ENCODE data around the gene CERS2. TPM values are rescaled to one million over a fixed set of nuclear protein-coding genes. Genes with fewer than 3 reads are reported as not detected.

Gene CERS2
- total RNA-seq, 3 donors from 2014 or later, result 121 to 131 (median 128) TPM

Other genes with a start within 250 kb of the CERS2 start
- gene CTSS, start 209.1 kb downstream of the CERS2 start, total RNA-seq, result 100 to 1,000 TPM in 2 of 3 donors, 10 to 100 TPM in 1; 36.1 to 218 (median 153) TPM
- 100 to 1,000 TPM; 111 to 590 (median 204) TPM for gene CTSK, start 166.6 kb downstream of the CERS2 start, total RNA-seq
- 10 to 100 TPM; 62.5 to 76.5 (median 72.1) TPM for gene ARNT, start 98.2 kb downstream of the CERS2 start, total RNA-seq
- not detected for gene CTXND2, start 87.7 kb downstream of the CERS2 start, total RNA-seq
- 10 to 100 TPM; 33.4 to 44.6 (median 41.0) TPM for gene SETDB1, start 48.5 kb downstream of the CERS2 start, total RNA-seq
- gene ANXA9, start 7.5 kb upstream of the CERS2 start, total RNA-seq, result 10 to 100 TPM in 1 of 3 donors, 1 to 10 TPM in 1, not detected in 1; 3.6 to 13.0 TPM
- gene MINDY1, start 32.1 kb upstream of the CERS2 start, total RNA-seq, result 10 to 100 TPM; 26.2 to 33.5 (median 26.5) TPM
- gene PRUNE1, start 33.6 kb upstream of the CERS2 start, total RNA-seq, result 10 to 100 TPM; 21.6 to 34.1 (median 32.8) TPM
- 10 to 100 TPM in 2 of 3 donors, under 1 TPM in 1; 0.16 to 47.1 (median 17.0) TPM for gene BNIPL, start 61.8 kb upstream of the CERS2 start, total RNA-seq
- gene C1orf56, start 72.9 kb upstream of the CERS2 start, total RNA-seq, result 1 to 10 TPM; 4.6 to 8.3 (median 7.6) TPM
- 100 to 1,000 TPM in 1 of 3 donors, 10 to 100 TPM in 2; 49.4 to 130 (median 85.9) TPM for gene CDC42SE1, start 84.8 kb upstream of the CERS2 start, total RNA-seq
- 1 to 10 TPM in 2 of 3 donors, under 1 TPM in 1; 0.16 to 1.9 (median 1.3) TPM for gene MLLT11, start 85.6 kb upstream of the CERS2 start, total RNA-seq
- gene GABPB2, start 95.9 kb upstream of the CERS2 start, total RNA-seq, result 10 to 100 TPM; 19.5 to 32.0 (median 20.6) TPM
- 1 to 10 TPM; 2.9 to 6.4 (median 5.2) TPM for gene SEMA6C, start 171.8 kb upstream of the CERS2 start, total RNA-seq
- 1 to 10 TPM; 5.6 to 6.9 (median 5.7) TPM for gene TNFAIP8L2, start 181.8 kb upstream of the CERS2 start, total RNA-seq
- gene LYSMD1, start 191.1 kb upstream of the CERS2 start, total RNA-seq, result 10 to 100 TPM; 11.7 to 17.0 (median 14.8) TPM
- 10 to 100 TPM; 14.9 to 23.8 (median 23.6) TPM for gene SCNM1, start 191.3 kb upstream of the CERS2 start, total RNA-seq
- gene TMOD4, start 201.1 kb upstream of the CERS2 start, total RNA-seq, result under 1 TPM in 1 of 3 donors, not detected in 2; 0.73 TPM
- 10 to 100 TPM; 34.6 to 49.0 (median 34.7) TPM for gene VPS72, start 215.4 kb upstream of the CERS2 start, total RNA-seq
- gene PIP5K1A, start 223.7 kb upstream of the CERS2 start, total RNA-seq, result 10 to 100 TPM; 38.1 to 87.2 (median 61.6) TPM